ENCODE measurements around the gene ARSB.
A peak's percentile ranks its signal among the peaks of the same experiment; 100 is the strongest.

Gene ARSB

GRCh38 chr5:78805474-78806124, 179.5 kb downstream of the ARSB start:
- peak; percentile 51 for DNase-seq (ENCODE audit: low read depth)

- no peak for DNase-seq (ENCODE audit: low read depth)
Measured at GRCh38 chr5:78804995-78805394, 180.1 kb downstream of the ARSB start.

- DNase-seq (ENCODE audit: low read depth), result no peak
Measured at GRCh38 chr5:78803941-78804340, 181.2 kb downstream of the ARSB start.

- peak; percentile 36 for DNase-seq (ENCODE audit: low read depth)
Measured at GRCh38 chr5:78803353-78803752, 181.8 kb downstream of the ARSB start.

GRCh38 chr5:78801413-78801812, 183.7 kb downstream of the ARSB start:
- DNase-seq (ENCODE audit: low read depth), result no peak

- DNase-seq (ENCODE audit: low read depth), result peak; percentile 79
Measured at GRCh38 chr5:78799266-78800017, 185.7 kb downstream of the ARSB start.

GRCh38 chr5:78798673-78799029, 186.5 kb downstream of the ARSB start:
- DNase-seq (ENCODE audit: low read depth), result no peak

- no peak for DNase-seq (ENCODE audit: low read depth)
Measured at GRCh38 chr5:78797936-78798672, 187.0 kb downstream of the ARSB start.

GRCh38 chr5:78795757-78796156, 189.4 kb downstream of the ARSB start:
- DNase-seq (ENCODE audit: low read depth), result peak; percentile 43

- no peak for DNase-seq (ENCODE audit: low read depth)
Measured at GRCh38 chr5:78794693-78795215, 190.4 kb downstream of the ARSB start.

GRCh38 chr5:78793907-78794662, 191.0 kb downstream of the ARSB start:
- no peak for DNase-seq (ENCODE audit: low read depth)

- no peak for DNase-seq (ENCODE audit: low read depth)
Measured at GRCh38 chr5:78792345-78793055, 192.6 kb downstream of the ARSB start.

- DNase-seq (ENCODE audit: low read depth), result no peak
Measured at GRCh38 chr5:78791501-78792100, 193.5 kb downstream of the ARSB start.

- DNase-seq (ENCODE audit: low read depth), result no peak
Measured at GRCh38 chr5:78787783-78788182, 197.3 kb downstream of the ARSB start.

GRCh38 chr5:78785454-78785853, 199.7 kb downstream of the ARSB start:
- DNase-seq (ENCODE audit: low read depth), result no peak

GRCh38 chr5:78783434-78784130, 201.5 kb downstream of the ARSB start:
- peak; percentile 22 for DNase-seq (ENCODE audit: low read depth)

- no peak for DNase-seq (ENCODE audit: low read depth)
Measured at GRCh38 chr5:78782728-78783127, 202.4 kb downstream of the ARSB start.

- no peak for DNase-seq (ENCODE audit: low read depth)
Measured at GRCh38 chr5:78781611-78782286, 203.4 kb downstream of the ARSB start.

- DNase-seq (ENCODE audit: low read depth), result peak; percentile 87
Measured at GRCh38 chr5:78779771-78780616, 205.1 kb downstream of the ARSB start.
